ENCODE results near the gene CLDN11.

Gene CLDN11

DNA sequence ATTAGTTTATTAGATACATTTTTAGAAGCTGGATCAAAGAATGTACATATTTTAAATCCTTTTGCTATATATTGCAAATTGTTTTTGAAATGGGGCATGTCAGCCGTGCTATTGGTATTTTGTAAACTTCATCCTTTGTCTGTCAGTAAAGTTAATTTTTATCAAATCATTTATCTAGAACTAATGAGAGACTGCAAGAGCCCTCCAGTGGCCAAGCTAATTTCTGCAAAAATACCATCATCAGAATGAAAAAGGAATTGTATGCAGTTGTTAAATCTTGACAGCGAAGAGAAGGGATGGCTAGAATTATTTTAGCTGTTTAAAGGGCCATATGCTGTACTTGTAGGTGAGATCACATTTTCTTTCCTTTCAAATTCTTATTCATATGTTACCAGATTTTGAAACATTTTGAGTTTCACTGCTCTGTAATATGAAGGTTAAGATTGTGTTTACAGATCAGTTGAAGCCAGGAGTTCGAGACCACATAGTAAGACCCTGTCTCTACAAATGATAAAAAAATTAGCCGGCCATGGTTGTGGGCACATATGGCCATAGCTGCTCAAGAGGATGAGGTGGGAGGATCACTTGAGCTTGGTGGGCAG lies 8.1 kb upstream of the CLDN11 start:
- H3K9me3 ChIP-seq (ENCODE audit: low read length): no peaks in the 10 kb centered on the region
- no peak overlapping the region for H3K9ac ChIP-seq (ENCODE audit: low read length)
- H3K4me2 ChIP-seq (ENCODE audit: low read length): no peak overlapping the region
- peaks cover 3% of the 10 kb centered on the region for H3K4me1 ChIP-seq (ENCODE audit: insufficient read depth, low read length, severe bottlenecking)
- H3K27me3 ChIP-seq (ENCODE audit: insufficient read depth, low read length): no peaks in the 10 kb centered on the region
- H3F3A ChIP-seq (ENCODE audit: insufficient read depth, low read length): no peaks in the 10 kb centered on the region
- TF ChIP-seq, protein P1, sequence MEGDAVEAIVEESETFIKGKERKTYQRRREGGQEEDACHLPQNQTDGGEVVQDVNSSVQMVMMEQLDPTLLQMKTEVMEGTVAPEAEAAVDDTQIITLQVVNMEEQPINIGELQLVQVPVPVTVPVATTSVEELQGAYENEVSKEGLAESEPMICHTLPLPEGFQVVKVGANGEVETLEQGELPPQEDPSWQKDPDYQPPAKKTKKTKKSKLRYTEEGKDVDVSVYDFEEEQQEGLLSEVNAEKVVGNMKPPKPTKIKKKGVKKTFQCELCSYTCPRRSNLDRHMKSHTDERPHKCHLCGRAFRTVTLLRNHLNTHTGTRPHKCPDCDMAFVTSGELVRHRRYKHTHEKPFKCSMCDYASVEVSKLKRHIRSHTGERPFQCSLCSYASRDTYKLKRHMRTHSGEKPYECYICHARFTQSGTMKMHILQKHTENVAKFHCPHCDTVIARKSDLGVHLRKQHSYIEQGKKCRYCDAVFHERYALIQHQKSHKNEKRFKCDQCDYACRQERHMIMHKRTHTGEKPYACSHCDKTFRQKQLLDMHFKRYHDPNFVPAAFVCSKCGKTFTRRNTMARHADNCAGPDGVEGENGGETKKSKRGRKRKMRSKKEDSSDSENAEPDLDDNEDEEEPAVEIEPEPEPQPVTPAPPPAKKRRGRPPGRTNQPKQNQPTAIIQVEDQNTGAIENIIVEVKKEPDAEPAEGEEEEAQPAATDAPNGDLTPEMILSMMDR (IDR thresholded peaks at IDR 0.05; ENCODE audit: low read length): peak; percentile 75
- TF ChIP-seq EZH2 (IDR thresholded peaks at IDR 0.05; ENCODE audit: borderline replicate concordance, low read length): no peak
- no peak overlapping the region for H2AFZ ChIP-seq (ENCODE audit: low read length)
- no peaks in the 10 kb centered on the region for H4K20me1 ChIP-seq (ENCODE audit: insufficient read depth, low read length)
- H3K36me3 ChIP-seq (ENCODE audit: insufficient read depth, low read length): no peaks in the 10 kb centered on the region
- no peaks in the 10 kb centered on the region for H3K9me2 ChIP-seq (ENCODE audit: low read depth, low read length)
- H3K27ac ChIP-seq (ENCODE audit: low read depth, low read length, poor library complexity, severe bottlenecking): no peak overlapping the region
- H3K4me3 ChIP-seq (ENCODE audit: low read depth, low read length, poor library complexity, severe bottlenecking): no peak overlapping the region
- H3K79me2 ChIP-seq (ENCODE audit: insufficient read depth, low read length): no peaks in the 10 kb centered on the region

DNA sequence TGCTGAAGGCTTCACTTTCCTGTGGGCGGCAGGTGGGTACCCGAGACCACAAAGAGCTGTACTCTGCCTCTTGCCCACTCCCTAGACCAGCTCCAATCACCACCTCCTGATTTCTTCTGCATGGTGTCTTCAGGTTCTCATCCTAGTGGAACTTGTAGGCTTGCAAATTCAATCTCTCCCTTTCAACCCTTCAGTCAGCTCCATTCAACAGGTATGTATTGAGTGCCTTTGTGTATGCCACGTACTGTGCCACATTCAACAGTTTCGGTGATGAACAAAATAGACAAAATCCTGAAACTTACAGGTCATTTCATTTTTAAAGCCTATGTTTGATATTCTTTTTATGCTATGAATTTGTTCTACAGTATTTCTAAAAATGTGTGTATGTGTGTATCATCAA lies 5.4 kb upstream of the CLDN11 start:
- Histone ChIP-seq H3K27ac (ENCODE audit: low read depth, low read length, poor library complexity, severe bottlenecking) (no peak overlapping the region), H3K9me2 (ENCODE audit: low read depth, low read length) (no peaks in the 10 kb centered on the region), H3K9me3 (ENCODE audit: low read length) (no peaks in the 10 kb centered on the region), H4K20me1 (ENCODE audit: insufficient read depth, low read length) (no peaks in the 10 kb centered on the region), H3K4me2 (ENCODE audit: low read length) (no peak overlapping the region), H3K79me2 (ENCODE audit: insufficient read depth, low read length) (no peaks in the 10 kb centered on the region), H3K4me3 (ENCODE audit: low read depth, low read length, poor library complexity, severe bottlenecking) (no peak overlapping the region), H3K27me3 (ENCODE audit: insufficient read depth, low read length) (no peaks in the 10 kb centered on the region), H3K9ac (ENCODE audit: low read length) (no peak overlapping the region), H3F3A (ENCODE audit: insufficient read depth, low read length) (no peaks in the 10 kb centered on the region), H2AFZ (ENCODE audit: low read length) (no peak overlapping the region), H3K36me3 (ENCODE audit: insufficient read depth, low read length) (no peaks in the 10 kb centered on the region), H3K4me1 (ENCODE audit: insufficient read depth, low read length, severe bottlenecking) (peaks cover 3% of the 10 kb centered on the region)
- TF ChIP-seq EZH2 (IDR thresholded peaks at IDR 0.05; ENCODE audit: borderline replicate concordance, low read length): no peak
- TF ChIP-seq, protein P1 (IDR thresholded peaks at IDR 0.05; ENCODE audit: low read length): no peak

DNA sequence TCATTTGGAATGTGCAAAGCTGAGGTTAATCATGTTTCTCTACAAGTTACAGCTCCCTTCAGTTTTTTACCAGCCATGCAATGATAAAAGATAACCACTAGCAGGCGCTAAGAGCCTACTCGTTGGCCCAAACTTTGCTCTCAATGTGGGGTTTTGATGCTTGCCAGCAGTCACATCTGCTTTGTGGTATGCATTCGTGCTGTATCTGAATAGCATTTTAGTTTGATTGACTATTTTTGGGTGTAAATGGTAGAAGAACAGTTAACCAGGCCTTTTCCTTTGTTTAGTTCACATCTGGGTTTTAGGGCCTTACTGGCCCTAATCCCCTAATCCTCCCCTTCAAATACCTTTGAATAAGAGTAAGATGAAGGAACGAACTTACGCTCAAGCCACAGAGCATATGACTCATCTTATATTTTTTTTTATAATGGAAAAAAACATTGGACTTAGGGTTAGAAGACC lies 4.4 kb upstream of the CLDN11 start:
- H4K20me1 ChIP-seq (ENCODE audit: insufficient read depth, low read length): no peaks in the 10 kb centered on the region
- no peaks in the 10 kb centered on the region for H3F3A ChIP-seq (ENCODE audit: insufficient read depth, low read length)
- no peaks in the 10 kb centered on the region for H3K36me3 ChIP-seq (ENCODE audit: insufficient read depth, low read length)
- H3K27me3 ChIP-seq (ENCODE audit: insufficient read depth, low read length): no peaks in the 10 kb centered on the region
- H2AFZ ChIP-seq (ENCODE audit: low read length): no peak overlapping the region
- H3K9me2 ChIP-seq (ENCODE audit: low read depth, low read length): no peaks in the 10 kb centered on the region
- H3K9me3 ChIP-seq (ENCODE audit: low read length): no peaks in the 10 kb centered on the region
- peaks cover 2% of the 10 kb centered on the region for H3K4me1 ChIP-seq (ENCODE audit: insufficient read depth, low read length, severe bottlenecking)
- H3K4me3 ChIP-seq (ENCODE audit: low read depth, low read length, poor library complexity, severe bottlenecking): no peak overlapping the region
- H3K27ac ChIP-seq (ENCODE audit: low read depth, low read length, poor library complexity, severe bottlenecking): no peak overlapping the region
- H3K4me2 ChIP-seq (ENCODE audit: low read length): no peak overlapping the region
- TF ChIP-seq, protein P1 (IDR thresholded peaks at IDR 0.05; ENCODE audit: low read length): peak; percentile 99
- TF ChIP-seq EZH2 (IDR thresholded peaks at IDR 0.05; ENCODE audit: borderline replicate concordance, low read length): no peak
- no peaks in the 10 kb centered on the region for H3K79me2 ChIP-seq (ENCODE audit: insufficient read depth, low read length)
- H3K9ac ChIP-seq (ENCODE audit: low read length): no peak overlapping the region

Data from OCI-LY1 (cell line).